H1 (cell line): Measurements from ENCODE around the gene TRIM67. TPM values are rescaled to one million over a fixed set of nuclear protein-coding genes. Genes with fewer than 3 reads are reported as not detected.

Source experiments
- CTCF ChIA-PET: fragments of 300-600 bp; sonication (Branson Sonifier 250); formaldehyde crosslinking; loops from one replicate; lab custom pipeline; 2021; ENCODE audit not compliant: partially characterized antibody; lab: Charles Lee
- POLR2A ChIA-PET: fragments of 300-600 bp; sonication (Branson Sonifier 250); formaldehyde crosslinking; loops from one replicate; lab custom pipeline; 2021; ENCODE audit warnings: inconsistent platforms; ENCODE audit not compliant: partially characterized antibody; lab: Charles Lee
- DNase-seq, 2 experiments: peaks; one replicate each; pipeline versions ENCODE4 v3.0.0 to v3.0.0-alpha.2; 2010 to 2022; ENCODE audit warnings: low spot score in 2 of 2, low read depth in 1 of 2, mixed read lengths in 1 of 2
- FAIRE-seq: peaks from 2 replicates; lab custom pipeline; 2011; peaks lifted over from hg19 to GRCh38; lab: Jason Lieb, UNC
- H2AFZ ChIP-seq: 2 replicates; pipeline ENCODE4 v1.8.1; 2012; ENCODE audit warnings: low read length, inconsistent platforms
- H2AK5ac ChIP-seq: 2 replicates; pipeline ENCODE4 v1.6.1; 2013; ENCODE audit warnings: low read depth, low read length
- H2BK120ac ChIP-seq: replicated peaks from 2 replicates; pipeline ENCODE3; 2013; ENCODE audit warnings: low read depth, low read length, inconsistent platforms
- H2BK12ac ChIP-seq: 2 replicates; pipeline ENCODE4 v1.6.1; 2013; ENCODE audit warnings: low read depth, low read length
- H2BK15ac ChIP-seq: 2 replicates; pipeline ENCODE4 v1.6.1; 2013; ENCODE audit warnings: low read length
- H2BK20ac ChIP-seq: 2 replicates; pipeline ENCODE4 v1.6.1; 2013; ENCODE audit warnings: low read length
- H2BK5ac ChIP-seq: 2 replicates; pipeline ENCODE4 v1.6.1; 2013; ENCODE audit warnings: low read depth, low read length
- H3K14ac ChIP-seq: 2 replicates; pipeline ENCODE4 v1.6.1; 2013; ENCODE audit warnings: inconsistent platforms; ENCODE audit not compliant: insufficient read length
- H3K18ac ChIP-seq: 2 replicates; pipeline ENCODE4 v1.6.1; 2013; ENCODE audit warnings: low read length; ENCODE audit errors: extremely low read depth
- H3K23ac ChIP-seq: 2 replicates; pipeline ENCODE4 v1.6.1; 2013; ENCODE audit warnings: inconsistent platforms; ENCODE audit not compliant: insufficient read length
- H3K23me2 ChIP-seq: 2 replicates; pipeline ENCODE4 v1.6.1; 2013; ENCODE audit warnings: low read depth, low read length
- H3K27ac ChIP-seq: 2 replicates; pipeline ENCODE4 v1.6.1; 2011; ENCODE audit warnings: low read depth, low read length, inconsistent platforms
- H3K27me3 ChIP-seq, 4 experiments: replicated peaks in 1 of 4; 1 replicate in 1 of 4; 2 replicates in 3 of 4; pipeline versions ENCODE4 v1.6.1 to v1.8.1; 2011 to 2013; ENCODE audit warnings: low read length in 3 of 4, mild to moderate bottlenecking in 3 of 4, inconsistent platforms in 2 of 4, mixed read lengths in 2 of 4, moderate library complexity in 1 of 4; ENCODE audit not compliant: control insufficient read depth in 3 of 4, insufficient read depth in 3 of 4; ENCODE audit errors: extremely low read depth in 1 of 4
- H3K36me3 ChIP-seq, 4 experiments: 2 replicates each; pipeline versions ENCODE4 v1.6.1 to v1.8.1; 2011 to 2013; ENCODE audit warnings: mild to moderate bottlenecking in 4 of 4, low read length in 3 of 4, moderate library complexity in 2 of 4, control low read depth in 1 of 4, inconsistent platforms in 1 of 4; ENCODE audit not compliant: insufficient read depth in 4 of 4, control insufficient read depth in 2 of 4
- H3K4ac ChIP-seq: replicated peaks from 2 replicates; pipeline ENCODE3; 2013; ENCODE audit warnings: low read length, low read depth, mixed read lengths, inconsistent platforms; ENCODE audit not compliant: insufficient read length
- H3K4me1 ChIP-seq, 4 experiments: replicated peaks in 1 of 4; 1 replicate in 1 of 4; 2 replicates in 3 of 4; pipeline versions ENCODE4 v1.6.1 to v1.8.1; 2011 to 2013; ENCODE audit warnings: low read length in 3 of 4, inconsistent platforms in 2 of 4, mixed read lengths in 1 of 4; ENCODE audit not compliant: insufficient read depth in 4 of 4, control insufficient read depth in 3 of 4
- H3K4me2 ChIP-seq, 2 experiments: 2 replicates each; pipeline versions ENCODE4 v1.6.1 to v1.8.1; 2011 to 2013; ENCODE audit warnings: low read depth in 2 of 2, low read length in 2 of 2, control low read depth in 1 of 2, inconsistent platforms in 1 of 2, mild to moderate bottlenecking in 1 of 2; ENCODE audit not compliant: insufficient read depth in 1 of 2
- H3K4me3 ChIP-seq, 4 experiments: fragments of 200-600, 300-600 bp in 1 of 4; sonication (generic), shearing (Covaris generic), sonication (Bioruptor Twin) in 1 of 4; 2 replicates each; pipeline versions ENCODE4 v1.5.1 to v1.8.1; 2011 to 2016; ENCODE audit warnings: low read length in 4 of 4, low read depth in 3 of 4, control low read depth in 2 of 4, inconsistent platforms in 2 of 4, mild to moderate bottlenecking in 2 of 4, mixed read lengths in 1 of 4, moderate library complexity in 1 of 4; ENCODE audit not compliant: insufficient read depth in 2 of 4; ENCODE audit errors: extremely low read depth in 1 of 4
- H3K56ac ChIP-seq: replicated peaks from 2 replicates; pipeline ENCODE3; 2013; ENCODE audit warnings: low read depth, mild to moderate bottlenecking, mixed read lengths, low read length, inconsistent platforms; ENCODE audit not compliant: insufficient read length
- H3K79me1 ChIP-seq: 2 replicates; pipeline ENCODE4 v1.6.1; 2013; ENCODE audit warnings: low read depth, low read length, control low read depth
- H3K79me2 ChIP-seq, 2 experiments: 2 replicates each; pipeline versions ENCODE4 v1.6.1 to v1.8.1; 2012 to 2013; ENCODE audit warnings: low read length in 2 of 2, mild to moderate bottlenecking in 2 of 2, inconsistent platforms in 1 of 2; ENCODE audit not compliant: insufficient read depth in 2 of 2, control insufficient read depth in 1 of 2
- H3K9ac ChIP-seq, 4 experiments: replicated peaks in 1 of 4; 1 replicate in 1 of 4; 2 replicates in 3 of 4; pipeline versions ENCODE4 v1.6.1 to v1.8.1; 2011 to 2013; ENCODE audit warnings: low read depth in 3 of 4, low read length in 3 of 4, control low read depth in 2 of 4, mild to moderate bottlenecking in 2 of 4, moderate library complexity in 2 of 4, inconsistent platforms in 1 of 4; ENCODE audit errors: extremely low read depth in 1 of 4
- H3K9me3 ChIP-seq, 2 experiments: 2 replicates each; pipeline versions ENCODE4 v1.6.1 to v1.8.1; 2012 to 2013; ENCODE audit warnings: mild to moderate bottlenecking in 2 of 2, moderate library complexity in 2 of 2, control low read depth in 1 of 2, inconsistent platforms in 1 of 2, low read depth in 1 of 2, low read length in 1 of 2, mixed read lengths in 1 of 2; ENCODE audit not compliant: insufficient read depth in 2 of 2
- H4K20me1 ChIP-seq, 2 experiments: replicated peaks in 1 of 2; 2 replicates each; pipeline versions ENCODE3 to v1.8.1; 2011 to 2013; ENCODE audit warnings: inconsistent platforms in 2 of 2, low read length in 2 of 2, mild to moderate bottlenecking in 1 of 2; ENCODE audit not compliant: insufficient read depth in 2 of 2, control insufficient read depth in 1 of 2
- H4K5ac ChIP-seq: 2 replicates; pipeline ENCODE4 v1.6.1; 2013; ENCODE audit warnings: low read length, low read depth, mixed read lengths, inconsistent platforms; ENCODE audit not compliant: insufficient read length
- H4K8ac ChIP-seq: 2 replicates; pipeline ENCODE4 v1.8.0; 2013; ENCODE audit warnings: mild to moderate bottlenecking, moderate library complexity, low read length, inconsistent platforms; ENCODE audit not compliant: insufficient read depth; ENCODE audit errors: extremely low read depth
- H4K91ac ChIP-seq: replicated peaks from 2 replicates; pipeline ENCODE3; 2013; ENCODE audit warnings: low read length, mixed read lengths, inconsistent platforms; ENCODE audit not compliant: insufficient read length
- ASH2L ChIP-seq: fragments of 200-600, 300-600 bp; sonication (generic); IDR thresholded peaks from one replicate; pipeline ENCODE4 v1.7.1; 2017; ENCODE audit warnings: low read length
- CBX5 ChIP-seq: fragments of 300-800, 300-1000 bp; sonication (generic); IDR thresholded peaks from 2 replicates; pipeline ENCODE4 v1.7.1; 2016; ENCODE audit warnings: antibody characterized with exemption, low read length, low read depth
- CBX8 ChIP-seq: fragments of 300-800, 300-1000 bp; sonication (generic); IDR thresholded peaks from 2 replicates; pipeline ENCODE4 v1.7.1; 2016; ENCODE audit warnings: low read depth, low read length, borderline replicate concordance
- CEBPB ChIP-seq: IDR thresholded peaks from 2 replicates; pipeline ENCODE4 v1.6.1; 2012; ENCODE audit warnings: low read depth, low read length
- GABPA ChIP-seq: IDR thresholded peaks from 2 replicates; pipeline ENCODE4 v1.6.1; 2011; ENCODE audit warnings: mild to moderate bottlenecking, low read length, moderate library complexity, borderline replicate concordance; ENCODE audit not compliant: insufficient read depth
- GTF2F1 ChIP-seq: IDR thresholded peaks from 2 replicates; pipeline ENCODE4 v1.6.1; 2012; ENCODE audit warnings: low read depth, low read length, improper control_type of control experiment, borderline replicate concordance
- KDM4A ChIP-seq: IDR thresholded peaks from one replicate; pipeline ENCODE4 v1.7.1; 2012; ENCODE audit warnings: low read depth, mild to moderate bottlenecking, moderate library complexity, low read length, inconsistent platforms; ENCODE audit not compliant: severe bottlenecking
- NRF1 ChIP-seq: IDR thresholded peaks from 2 replicates; pipeline ENCODE4 v1.6.1; 2011; ENCODE audit warnings: mild to moderate bottlenecking, low read depth, low read length, improper control_type of control experiment
- POU5F1 ChIP-seq: IDR thresholded peaks from 2 replicates; pipeline ENCODE4 v1.6.1; 2011; ENCODE audit warnings: low read depth, mild to moderate bottlenecking, low read length, moderate library complexity
- TCF12 ChIP-seq: IDR thresholded peaks from 2 replicates; pipeline ENCODE4 v1.6.1; 2011; ENCODE audit warnings: low read depth, mild to moderate bottlenecking, low read length
- WGBS, 2 experiments: shearing (Covaris generic) in 1 of 2; methylation state at CpG; one replicate each; pipeline versions ENCODE4 v1.1.6 to v1.1.7; 2013 to 2015; ENCODE audit warnings: low lambda C conversion rate in 2 of 2, mixed read lengths in 2 of 2, inconsistent platforms in 1 of 2, low coverage in 1 of 2, missing lambda C conversion rate in 1 of 2; ENCODE audit not compliant: insufficient replicate concordance in 2 of 2, insufficient coverage in 1 of 2, insufficient read length in 1 of 2; ENCODE audit errors: extremely low coverage in 1 of 2, missing lambda C conversion rate in 1 of 2; 5-methylcytosine and 5-hydroxymethylcytosine counted together
- polyA plus RNA-seq, 7 experiments: library from polyadenylated mRNA; depleted of rRNA in 3 of 7; stranded (reverse) in 5 of 7; unstranded in 2 of 7; fragments of >200 nt in 5 of 7; fragments of 200-250 nt in 2 of 7; gene quantifications; 1 replicate in 5 of 7; 2 replicates in 1 of 7; 4 replicates in 1 of 7; pipeline versions ENCODE4 v1.2.1 to v1.2.3, GENCODE V29; 2011 to 2013; ENCODE audit warnings: missing spikeins in 2 of 7, mixed read lengths in 2 of 7
- total RNA-seq: library from RNA; stranded (reverse); fragmentation: NEBNext Ultra II Directional; extraction: Animal tissue kit (Norgen Biotek cat#: 25700); gene quantifications from 2 replicates; pipeline ENCODE4 v1.2.1, GENCODE V29; 2021

The TRIM67 gene
- total and polyA plus RNA-seq, 2 of the 8 experiments (the other 6 are each of a cell fraction or from before 2014, with no cell fraction given) = under 0.01 TPM; not detected in 1

GRCh38 chr1:231214918-231215680 is 53.2 kb downstream of the TRIM67 start:
- Histone ChIP-seq H3K4me3 (no peak overlapping the region), H2AFZ (no peak overlapping the region), H3K18ac (no peak overlapping the region), H2BK15ac (no peak overlapping the region), H3K4me1 (peaks cover 0 to 7% (median under 1%) of the 10 kb centered on the region in 4 experiments; a peak in 6 of 7 replicates), H3K14ac (no peak overlapping the region), H3K23me2 (no peaks in the 10 kb centered on the region), H3K9me3 (no peaks in the 10 kb centered on the region), H3K79me1 (no peaks in the 10 kb centered on the region), H3K4ac (no peak overlapping the region), H3K9ac (no peak overlapping the region), H3K4me2 (no peak overlapping the region), H4K20me1 (peaks cover 0 to 9% of the 10 kb centered on the region in 2 experiments), H2BK5ac (no peak overlapping the region), H3K36me3 (no peaks in the 10 kb centered on the region), H2BK120ac (no peak overlapping the region), H4K5ac (no peak overlapping the region), H3K79me2 (no peaks in the 10 kb centered on the region), H2BK12ac (no peak overlapping the region), H4K8ac (no peak overlapping the region), H3K27me3 (peaks cover 31 to 53% (median 44%) of the 10 kb centered on the region in 4 experiments), H2BK20ac (no peak overlapping the region), H4K91ac (no peak overlapping the region), H3K56ac (no peak overlapping the region), H2AK5ac (no peak overlapping the region), H3K27ac (no peak overlapping the region), H3K23ac (no peak overlapping the region)
- DNase-seq = no peak
- 86% methylated on average over 17 of the region's 17 CpGs; no CpG with 5 or more reads in 1 of the 2 experiments for WGBS, 2 experiments
- no peak for FAIRE-seq
- CTCF ChIA-PET = interaction anchor here (0.6 to 1.4 kb wide), 8 partner anchors 10 to 417 kb away, joined by 3 to 4 read pairs (median 3); no protein-coding TSS in a partner anchor
- POLR2A ChIA-PET = interaction anchor here (0.7 kb wide), 1 partner anchor 545 kb away, joined by 3 read pairs; no protein-coding TSS in a partner anchor
- TF ChIP-seq TCF12 (no peak), CBX8 (no peak), NRF1 (no peak), CEBPB (no peak), CBX5 (no peak), ASH2L (no peak), GTF2F1 (no peak), GABPA (no peak), POU5F1 (no peak), KDM4A (no peak)
